NCI-H2227 (cell line): Measurements from ENCODE around the gene ATP2A1.
"Not testable (repeated sequence)": the region's sequence is repeated elsewhere in the genome, so short reads cannot be mapped to it uniquely, and the experiment has no call there.

ENCODE experiments used
- DNase-seq: peaks from one replicate; lab custom pipeline; 2025; ENCODE audit not compliant: unreplicated experiment; lab: John Stamatoyannopoulos, UW

Gene ATP2A1

DNA sequence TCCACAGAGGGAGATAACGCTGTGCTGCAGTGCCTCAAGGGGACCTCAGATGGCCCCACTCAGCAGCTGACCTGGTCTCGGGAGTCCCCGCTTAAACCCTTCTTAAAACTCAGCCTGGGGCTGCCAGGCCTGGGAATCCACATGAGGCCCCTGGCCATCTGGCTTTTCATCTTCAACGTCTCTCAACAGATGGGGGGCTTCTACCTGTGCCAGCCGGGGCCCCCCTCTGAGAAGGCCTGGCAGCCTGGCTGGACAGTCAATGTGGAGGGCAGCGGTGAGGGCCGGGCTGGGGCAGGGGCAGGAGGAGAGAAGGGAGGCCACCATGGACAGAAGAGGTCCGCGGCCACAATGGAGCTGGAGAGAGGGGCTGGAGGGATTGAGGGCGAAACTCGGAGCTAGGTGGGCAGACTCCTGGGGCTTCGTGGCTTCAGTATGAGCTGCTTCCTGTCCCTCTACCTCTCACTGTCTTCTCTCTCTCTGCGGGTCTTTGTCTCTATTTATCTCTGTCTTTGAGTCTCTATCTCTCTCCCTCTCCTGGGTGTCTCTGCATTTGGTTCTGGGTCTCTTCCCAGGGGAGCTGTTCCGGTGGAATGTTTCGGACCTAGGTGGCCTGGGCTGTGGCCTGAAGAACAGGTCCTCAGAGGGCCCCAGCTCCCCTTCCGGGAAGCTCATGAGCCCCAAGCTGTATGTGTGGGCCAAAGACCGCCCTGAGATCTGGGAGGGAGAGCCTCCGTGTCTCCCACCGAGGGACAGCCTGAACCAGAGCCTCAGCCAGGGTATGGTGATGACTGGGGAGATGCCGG, 54.3 kb downstream of the ATP2A1 start:
- no peak for DNase-seq

DNA sequence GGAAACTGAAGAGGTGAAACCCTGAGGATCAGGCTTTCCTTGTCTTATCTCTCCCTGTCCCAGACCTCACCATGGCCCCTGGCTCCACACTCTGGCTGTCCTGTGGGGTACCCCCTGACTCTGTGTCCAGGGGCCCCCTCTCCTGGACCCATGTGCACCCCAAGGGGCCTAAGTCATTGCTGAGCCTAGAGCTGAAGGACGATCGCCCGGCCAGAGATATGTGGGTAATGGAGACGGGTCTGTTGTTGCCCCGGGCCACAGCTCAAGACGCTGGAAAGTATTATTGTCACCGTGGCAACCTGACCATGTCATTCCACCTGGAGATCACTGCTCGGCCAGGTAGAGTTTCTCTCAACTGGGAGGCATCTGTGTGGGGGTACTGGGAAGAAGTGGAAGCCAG, 54.9 kb downstream of the ATP2A1 start:
- no peak for DNase-seq

DNA sequence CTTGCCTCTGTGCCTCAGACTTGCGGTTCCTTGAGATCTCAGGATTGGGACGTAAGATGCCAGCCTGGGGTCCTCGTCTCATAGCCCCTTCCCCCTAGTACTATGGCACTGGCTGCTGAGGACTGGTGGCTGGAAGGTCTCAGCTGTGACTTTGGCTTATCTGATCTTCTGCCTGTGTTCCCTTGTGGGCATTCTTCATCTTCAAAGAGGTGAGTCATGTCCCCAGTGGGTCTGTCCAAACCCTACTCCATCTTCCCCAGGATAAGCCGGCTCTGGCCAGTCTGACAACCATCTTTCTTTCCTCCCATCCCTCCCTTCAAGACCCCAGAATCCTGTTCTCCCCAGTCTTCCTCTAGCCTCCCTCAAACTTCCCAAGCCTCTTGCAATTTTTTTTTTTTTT, 57.1 kb downstream of the ATP2A1 start:
- no peak for DNase-seq

DNA sequence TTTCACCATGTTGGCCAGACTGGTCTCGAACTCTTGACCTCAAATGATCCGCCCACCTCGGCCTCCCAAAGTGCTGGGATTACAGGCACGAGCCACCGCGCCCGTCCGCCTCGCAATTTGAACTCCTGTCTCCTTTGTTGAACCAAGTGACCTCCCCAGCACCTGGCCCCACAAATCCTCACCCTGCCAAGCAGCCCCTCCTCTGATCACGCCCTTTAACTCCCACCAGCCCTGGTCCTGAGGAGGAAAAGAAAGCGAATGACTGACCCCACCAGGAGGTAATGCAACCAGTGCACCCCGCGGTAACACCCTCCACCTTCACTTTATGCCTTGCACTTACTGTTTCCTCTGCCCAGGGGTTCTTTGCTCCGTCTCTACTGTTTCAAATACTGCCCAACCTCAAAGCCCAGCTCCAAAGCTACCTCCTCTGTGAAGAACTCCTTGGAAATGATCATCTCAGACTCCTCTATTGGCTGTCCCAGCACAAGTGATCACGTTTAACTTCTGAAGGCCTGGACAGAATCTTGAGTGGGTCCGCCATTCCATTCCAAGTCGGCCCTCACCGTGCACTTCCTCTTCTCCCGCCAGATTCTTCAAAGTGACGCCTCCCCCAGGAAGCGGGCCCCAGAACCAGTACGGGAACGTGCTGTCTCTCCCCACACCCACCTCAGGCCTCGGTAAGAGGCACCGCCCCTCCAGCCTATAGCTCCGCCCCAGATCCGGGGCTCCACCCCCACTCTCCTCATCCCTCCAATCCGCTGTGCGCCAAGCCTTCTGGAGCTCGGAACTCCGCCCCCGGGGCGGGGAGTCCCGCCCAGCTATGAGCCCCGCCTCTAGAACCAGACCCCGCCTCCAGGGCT, 57.9 kb downstream of the ATP2A1 start:
- peak; percentile 25 for DNase-seq

DNA sequence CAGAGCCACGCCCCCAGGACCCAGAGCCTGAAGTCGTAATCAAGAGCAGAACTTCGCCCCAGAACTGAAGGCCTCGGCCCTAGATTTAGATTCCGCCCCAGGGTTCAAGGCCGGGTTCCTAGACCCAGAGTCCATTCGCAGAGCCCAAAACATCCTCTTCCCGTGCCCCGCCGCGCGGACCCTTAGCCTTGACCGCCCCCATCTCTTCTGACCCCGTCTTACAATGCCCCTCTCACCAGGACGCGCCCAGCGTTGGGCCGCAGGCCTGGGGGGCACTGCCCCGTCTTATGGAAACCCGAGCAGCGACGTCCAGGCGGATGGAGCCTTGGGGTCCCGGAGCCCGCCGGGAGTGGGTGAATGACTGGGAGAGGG, 58.5 kb downstream of the ATP2A1 start:
- no peak for DNase-seq

DNA sequence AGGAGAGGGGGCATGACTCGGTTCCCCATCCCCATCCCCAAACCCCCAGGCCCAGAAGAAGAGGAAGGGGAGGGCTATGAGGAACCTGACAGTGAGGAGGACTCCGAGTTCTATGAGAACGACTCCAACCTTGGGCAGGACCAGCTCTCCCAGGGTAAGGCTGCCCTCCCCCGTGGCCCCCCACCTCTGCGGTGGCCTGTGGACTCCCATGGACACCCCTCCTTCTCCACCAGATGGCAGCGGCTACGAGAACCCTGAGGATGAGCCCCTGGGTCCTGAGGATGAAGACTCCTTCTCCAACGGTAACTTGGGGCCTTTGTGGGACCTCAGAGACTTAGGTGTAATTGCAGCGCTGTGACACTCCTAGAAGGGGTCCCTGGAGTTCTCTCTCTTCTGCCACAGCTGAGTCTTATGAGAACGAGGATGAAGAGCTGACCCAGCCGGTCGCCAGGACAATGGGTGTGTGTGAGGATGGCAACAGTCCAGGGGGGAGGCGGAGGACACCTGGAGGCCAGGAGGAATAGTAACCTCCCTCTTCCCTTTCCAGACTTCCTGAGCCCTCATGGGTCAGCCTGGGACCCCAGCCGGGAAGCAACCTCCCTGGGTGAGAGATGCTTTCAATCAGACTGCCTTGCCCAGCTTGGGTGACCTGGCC, 59.1 kb downstream of the ATP2A1 start:
- DNase-seq: no peak

DNA sequence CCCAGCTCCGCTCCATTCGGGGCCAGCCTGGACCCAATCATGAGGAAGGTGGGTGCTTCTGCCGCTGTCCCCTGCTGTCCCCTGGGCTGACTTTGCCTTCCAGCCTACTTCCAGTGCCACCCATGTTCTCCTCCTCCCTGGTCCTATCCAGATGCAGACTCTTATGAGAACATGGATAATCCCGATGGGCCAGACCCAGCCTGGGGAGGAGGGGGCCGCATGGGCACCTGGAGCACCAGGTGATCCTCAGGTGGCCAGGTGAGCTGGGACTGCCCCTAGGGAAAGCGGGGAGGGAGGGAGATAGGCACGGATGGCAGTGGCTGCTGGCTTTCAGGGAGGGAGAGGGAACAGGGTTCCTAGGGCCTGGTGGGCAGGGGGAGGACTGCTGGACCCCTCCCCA, 60.4 kb downstream of the ATP2A1 start:
- no peak for DNase-seq

DNA sequence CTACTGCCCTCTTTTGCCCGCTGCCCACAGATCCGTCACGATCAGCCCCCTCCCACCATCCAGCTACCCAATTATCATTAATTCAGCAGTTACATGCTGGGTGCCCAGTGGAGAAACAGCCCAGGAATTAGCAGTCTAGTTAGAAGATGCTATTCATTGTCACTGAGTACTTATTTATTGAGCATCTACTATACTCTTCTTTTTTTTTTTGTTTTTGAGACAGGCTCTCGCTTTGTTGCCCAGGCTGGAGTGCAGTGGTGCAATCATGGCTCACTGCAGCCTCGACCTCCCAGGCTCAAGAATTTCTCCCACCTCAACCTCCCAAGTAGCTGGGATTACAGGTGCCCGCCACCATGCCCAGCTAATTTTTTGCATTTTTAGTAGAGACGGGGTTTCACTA, 61.5 kb downstream of the ATP2A1 start:
- not testable (repeated sequence) for DNase-seq

DNA sequence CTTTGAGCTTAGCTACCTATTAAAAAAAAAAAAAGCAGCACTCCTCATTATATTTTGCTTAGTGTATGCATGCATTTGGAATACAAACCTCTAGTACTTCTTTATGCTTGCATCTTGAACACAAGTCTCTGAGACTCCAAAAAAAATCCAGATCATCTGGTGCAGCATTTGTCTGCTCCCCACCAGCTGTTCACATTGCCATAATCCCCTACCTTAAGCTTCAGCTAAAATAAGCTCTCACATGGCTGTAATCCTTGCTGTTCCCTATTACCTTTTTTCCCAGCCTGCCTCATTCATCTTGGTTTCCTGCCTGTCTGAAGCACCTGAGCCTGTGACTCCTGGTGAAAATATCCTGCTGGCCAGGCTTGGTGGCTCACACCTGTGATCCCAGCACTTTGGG, 65.0 kb downstream of the ATP2A1 start:
- DNase-seq: no peak

DNA sequence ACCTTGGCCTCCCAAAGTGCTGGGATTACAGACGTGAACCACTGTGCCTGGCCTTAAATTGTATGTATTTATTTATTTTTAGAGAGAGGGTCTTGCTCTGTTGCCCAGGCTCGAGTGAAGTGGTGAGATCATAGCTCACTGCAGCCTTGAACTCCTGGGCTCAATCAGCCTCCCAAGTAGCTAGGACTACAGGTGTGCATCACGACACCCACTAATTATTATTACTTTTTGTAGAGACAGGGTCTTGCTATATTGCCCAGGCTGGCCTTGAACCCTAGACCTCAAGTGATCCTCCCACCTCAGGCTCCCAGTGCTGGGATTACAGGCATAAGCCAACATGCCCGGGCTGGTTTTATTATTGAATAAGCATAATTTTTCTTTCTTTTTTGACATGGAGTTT, 68.4 kb downstream of the ATP2A1 start:
- DNase-seq: no peak

DNA sequence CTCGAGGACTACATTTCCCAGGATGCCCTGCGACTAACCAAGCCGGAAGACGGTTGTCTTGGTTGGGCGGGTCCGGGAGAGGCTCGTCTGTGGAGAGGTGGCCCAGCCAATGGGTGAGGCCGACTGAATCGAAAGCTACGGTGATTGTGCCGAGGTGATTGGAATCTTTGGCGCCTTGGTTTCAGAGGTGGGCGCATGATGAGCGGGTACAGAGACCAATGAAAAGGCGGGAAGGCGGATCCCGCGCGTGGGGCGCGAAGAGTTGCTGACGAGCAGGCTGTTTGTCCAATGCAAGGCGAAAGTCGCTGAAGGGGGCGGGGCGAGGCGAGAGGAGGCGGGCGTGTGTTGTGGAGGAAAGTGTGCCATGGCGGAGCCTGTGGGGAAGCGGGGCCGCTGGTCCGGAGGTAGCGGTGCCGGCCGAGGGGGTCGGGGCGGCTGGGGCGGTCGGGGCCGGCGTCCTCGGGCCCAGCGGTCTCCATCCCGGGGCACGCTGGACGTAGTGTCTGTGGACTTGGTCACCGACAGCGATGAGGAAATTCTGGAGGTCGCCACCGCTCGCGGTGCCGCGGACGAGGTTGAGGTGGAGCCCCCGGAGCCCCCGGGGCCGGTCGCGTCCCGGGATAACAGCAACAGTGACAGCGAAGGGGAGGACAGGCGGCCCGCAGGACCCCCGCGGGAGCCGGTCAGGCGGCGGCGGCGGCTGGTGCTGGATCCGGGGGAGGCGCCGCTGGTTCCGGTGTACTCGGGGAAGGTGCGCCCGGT, 72.5 kb downstream of the ATP2A1 start, which contains the start of gene NFATC2IP:
NFATC2IP (plus strand) TSS at position 290 of the 762 bp plus-strand sequence; CDS start at position 365, 75 bp downstream.
- peak; percentile 100 for DNase-seq

DNA sequence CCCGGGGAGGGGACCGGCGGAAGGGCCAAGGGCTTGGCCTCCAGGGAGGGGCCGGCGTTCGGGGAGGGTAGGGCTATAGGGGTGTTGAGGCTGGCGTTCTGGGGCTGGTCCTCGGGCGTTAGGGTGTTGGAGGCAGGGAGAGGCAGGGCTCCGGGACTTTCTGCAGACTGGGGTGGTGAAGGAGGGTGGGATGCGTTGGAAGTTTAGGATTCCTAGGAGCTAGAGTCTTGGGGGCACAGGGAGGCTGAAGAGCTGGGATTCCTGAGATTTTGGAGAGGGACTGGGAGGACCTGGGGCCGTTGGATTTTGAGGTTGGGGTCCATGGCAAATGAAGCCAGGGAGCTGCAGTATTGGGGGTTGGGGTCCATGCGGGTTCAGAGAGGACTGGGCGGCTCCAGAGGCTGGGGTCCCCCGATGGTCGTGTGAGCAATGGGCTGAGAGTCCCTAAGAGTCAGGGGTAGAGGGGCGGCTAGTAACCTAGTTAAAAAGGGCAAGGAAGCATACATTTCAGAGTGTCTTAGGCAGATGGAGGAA, 73.2 kb downstream of the ATP2A1 start:
- DNase-seq: no peak
